ENCODE results near the gene LSM7. TPM values are rescaled to one million over a fixed set of nuclear protein-coding genes. Genes with fewer than 3 reads are reported as not detected.

Gene LSM7
- polyA plus RNA-seq, 12 donors = 51.9 to 73.7 (median 62.8) TPM; not detected in 1

DNA sequence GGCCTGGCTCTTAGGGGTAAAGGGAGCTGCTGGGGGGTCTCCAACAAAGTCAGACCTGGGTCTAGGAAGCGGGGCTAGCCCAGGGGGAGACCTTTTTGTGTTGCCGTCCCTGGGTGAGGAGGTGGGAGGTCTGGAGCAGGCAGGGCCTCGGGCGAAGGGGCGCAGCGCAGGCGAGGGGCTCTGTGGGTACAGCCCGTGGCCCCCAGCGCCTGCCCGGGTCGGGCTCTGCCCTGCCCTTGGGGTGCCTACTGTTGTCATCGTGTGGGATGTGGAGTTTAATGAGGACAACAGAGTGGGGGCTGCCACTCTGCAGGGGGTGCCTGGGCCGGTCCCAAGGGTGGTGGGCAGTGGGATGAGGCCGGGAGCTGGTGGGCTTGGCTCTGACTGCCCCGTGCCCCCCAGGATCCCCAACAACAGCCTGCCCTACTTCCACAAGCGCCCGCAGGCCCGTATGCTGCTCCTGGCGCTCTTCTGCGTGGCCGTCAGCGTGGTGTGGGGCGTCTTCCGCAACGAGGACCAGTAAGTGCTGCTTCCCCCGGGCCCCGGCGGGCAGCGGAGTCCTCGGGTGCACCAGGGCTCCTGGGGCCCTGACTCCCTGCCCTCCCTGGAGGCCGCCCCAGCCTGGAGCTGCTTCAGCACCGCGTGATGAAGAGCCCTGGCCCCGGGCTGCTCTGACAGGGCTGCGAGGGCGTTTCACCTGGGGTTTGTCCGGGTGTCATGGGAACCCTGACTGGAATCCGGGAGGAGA is 12.3 kb upstream of the LSM7 start:
- no peak for DNase-seq

DNA sequence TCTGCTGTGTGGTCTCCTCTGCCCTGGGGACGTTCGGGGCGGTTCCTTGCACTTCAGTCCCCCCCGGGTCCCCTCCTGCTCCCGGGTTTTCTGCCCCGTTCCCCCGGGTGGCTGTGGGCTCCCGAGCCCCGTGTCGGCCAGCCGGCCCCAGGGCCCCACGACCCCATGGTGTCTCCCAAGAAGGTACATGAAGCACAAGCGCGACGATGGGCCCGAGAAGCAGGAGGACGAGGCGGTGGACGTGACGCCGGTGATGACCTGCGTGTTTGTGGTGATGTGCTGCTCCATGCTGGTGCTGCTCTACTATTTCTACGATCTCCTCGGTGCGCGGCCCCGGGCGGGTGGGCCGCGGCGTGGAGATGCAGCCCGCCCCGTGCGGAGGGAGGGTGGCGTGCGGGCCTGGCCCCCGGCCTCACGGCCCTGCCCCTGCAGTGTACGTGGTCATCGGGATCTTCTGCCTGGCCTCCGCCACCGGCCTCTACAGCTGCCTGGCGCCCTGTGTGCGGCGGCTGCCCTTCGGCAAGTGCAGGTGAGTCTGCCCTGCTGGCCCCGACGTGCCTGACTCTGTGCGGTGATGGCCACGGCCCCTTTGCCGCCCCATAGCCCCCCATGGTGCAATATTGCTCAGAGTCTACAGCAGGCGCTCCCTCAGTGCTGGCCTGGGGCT is 11.4 kb upstream of the LSM7 start:
- DNase-seq = no peak

GRCh38 chr19:2338751-2339643 is 10.6 kb upstream of the LSM7 start:
- no peak for DNase-seq

- no peak for DNase-seq
Observed at GRCh38 chr19:2338055-2338615, 9.7 kb upstream of the LSM7 start.

- DNase-seq = peak; percentile 64
Observed at GRCh38 chr19:2337329-2337707, 8.9 kb upstream of the LSM7 start.

- DNase-seq = no peak
Observed at GRCh38 chr19:2336528-2337328, 8.3 kb upstream of the LSM7 start.

DNA sequence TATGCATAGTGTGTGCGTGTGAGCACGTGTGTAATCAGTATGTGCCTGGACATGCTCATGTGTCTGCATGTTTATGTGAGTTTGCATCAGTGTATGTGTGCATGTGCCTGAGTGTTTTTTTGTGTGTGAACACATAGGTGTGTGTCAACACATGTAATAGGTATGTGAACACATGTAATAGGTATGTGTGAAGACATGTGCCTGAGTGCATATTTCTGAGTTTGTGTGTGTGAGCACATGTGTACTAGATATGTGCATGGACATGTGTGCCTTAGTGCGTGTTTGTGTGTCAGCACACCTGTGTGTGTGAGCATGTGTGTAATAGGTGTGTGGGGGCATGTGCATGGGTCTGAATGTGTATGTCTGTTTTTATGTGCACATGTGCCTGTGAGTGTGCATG is 7.5 kb upstream of the LSM7 start:
- no peak for DNase-seq

- no peak for DNase-seq
Observed at GRCh38 chr19:2334986-2335846, 6.8 kb upstream of the LSM7 start.

- no peak for DNase-seq
Observed at GRCh38 chr19:2334426-2334825, 6.0 kb upstream of the LSM7 start.

DNA sequence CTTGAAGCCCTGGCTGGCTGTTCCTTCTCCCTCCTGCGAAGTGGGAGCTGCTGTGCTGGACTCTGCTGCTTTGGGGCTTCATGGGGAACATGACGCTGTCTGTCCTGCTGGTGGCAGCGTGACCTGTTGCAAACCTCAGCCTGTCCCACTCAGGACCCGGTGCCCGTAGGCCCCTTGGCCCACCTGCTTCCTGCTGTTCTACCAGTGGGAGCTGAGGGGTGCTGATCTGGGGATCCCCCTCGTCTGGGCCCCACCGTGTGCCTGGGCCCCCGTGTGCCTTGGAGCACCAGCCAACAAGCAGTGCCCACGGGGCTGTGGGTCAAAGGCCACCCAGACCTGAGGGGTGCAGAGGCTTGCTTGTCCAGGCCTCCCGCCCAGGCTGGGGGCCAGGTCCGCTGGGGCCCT is 5.4 kb upstream of the LSM7 start:
- DNase-seq = no peak

- no peak for DNase-seq
Observed at GRCh38 chr19:2333027-2333806, 4.8 kb upstream of the LSM7 start.

GRCh38 chr19:2332341-2333026 is 4.1 kb upstream of the LSM7 start:
- no peak for DNase-seq

DNA sequence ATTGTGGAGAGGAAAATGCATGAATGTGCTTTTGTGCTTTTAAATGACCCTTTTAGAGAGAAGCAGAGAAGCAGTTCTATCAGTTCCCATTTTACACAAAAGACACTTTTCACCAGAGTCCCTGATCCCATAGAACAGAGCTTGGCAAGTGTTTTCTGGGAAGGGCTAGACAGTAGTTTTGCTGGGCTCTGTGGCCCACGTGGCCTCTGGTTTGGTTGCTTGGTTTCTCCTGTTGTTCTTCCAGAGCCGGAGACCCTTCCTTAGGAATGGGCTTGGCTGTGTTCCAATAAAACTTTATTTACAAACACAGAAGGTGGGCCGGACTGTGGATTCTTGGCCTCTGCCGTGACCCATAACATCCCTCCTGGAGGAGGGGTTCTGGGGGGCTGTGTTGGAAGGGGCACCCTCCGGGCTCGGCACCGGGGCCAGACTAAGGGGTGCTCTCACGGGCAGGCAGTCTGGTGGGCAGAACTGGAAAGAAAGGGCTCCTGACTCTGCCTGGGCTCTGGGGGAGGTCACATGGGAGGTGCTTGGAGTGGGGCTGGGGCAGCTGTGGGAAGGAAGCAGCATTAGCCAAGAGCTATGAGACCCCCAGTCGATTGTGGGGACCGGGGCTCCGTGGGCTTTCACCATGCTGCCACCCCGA is 3.3 kb upstream of the LSM7 start:
- DNase-seq = no peak

- DNase-seq = no peak
Observed at GRCh38 chr19:2330632-2331284, 2.4 kb upstream of the LSM7 start.

- no peak for DNase-seq
Observed at GRCh38 chr19:2330255-2330631, 1.9 kb upstream of the LSM7 start.

- no peak for DNase-seq
Observed at GRCh38 chr19:2329501-2329916, 1.1 kb upstream of the LSM7 start.

- no peak for DNase-seq
Observed at GRCh38 chr19:2329149-2329478, 728 bp upstream of the LSM7 start.

DNA sequence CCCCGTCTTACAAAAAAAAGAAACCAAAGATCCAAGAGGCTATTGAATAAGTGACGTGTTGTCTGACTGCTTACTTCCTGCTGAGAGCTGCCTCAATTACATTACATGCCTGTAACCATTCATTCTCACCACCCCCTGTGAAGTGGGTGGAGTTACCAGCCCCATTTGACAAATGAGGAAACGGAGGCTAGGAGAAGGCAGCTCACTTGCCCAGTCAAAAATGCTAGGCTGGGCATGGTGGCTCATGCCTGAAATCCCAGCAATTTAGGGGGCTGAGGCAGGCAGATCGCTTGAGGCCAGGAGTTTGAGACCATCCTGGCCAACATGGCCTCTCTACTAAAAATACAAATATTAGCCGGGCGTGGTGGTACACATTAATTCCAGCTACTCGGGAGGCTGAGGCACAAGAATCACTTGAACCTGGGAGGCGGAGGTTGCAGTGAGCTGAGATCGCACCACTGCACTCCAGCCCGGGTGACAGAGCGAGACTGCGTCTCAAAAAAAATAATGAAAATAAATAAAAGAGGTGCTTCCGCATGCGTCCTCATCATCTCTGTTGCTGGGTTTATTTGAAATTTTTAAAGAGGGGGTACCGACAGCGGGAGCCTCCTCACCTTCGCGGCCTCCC is 499 bp downstream of the LSM7 start:
- DNase-seq = no peak

Measured in muscle of arm (tissue), 12 donors.